SK-N-SH treated with all-trans-retinoic acid at 6 μM for 48 hours (cell line): ENCODE results near the gene MRPL58.

Experiments used
- ATAC-seq: fragments of 200-7000 bp; cut with Tn5 transposase; 3 replicates; pipeline ENCODE4 v1.9.1; 2020; ENCODE audit warnings: mild to moderate bottlenecking, moderate library complexity
- ARNTL ChIP-seq: fragments of 450-650 bp; formaldehyde crosslinking; IDR thresholded peaks from 2 replicates; pipeline ENCODE4 v1.5.0; 2020; ENCODE audit warnings: low read depth, mild to moderate bottlenecking, moderate library complexity, borderline replicate concordance
- BACH2 ChIP-seq: fragments of 250-450 bp; sonication (Bioruptor Pico); IDR thresholded peaks from 2 replicates; pipeline ENCODE4 v1.9.0; 2021; ENCODE audit warnings: mild to moderate bottlenecking, borderline replicate concordance
- CREB5 ChIP-seq: fragments of 250-450 bp; sonication (Bioruptor Pico); IDR thresholded peaks from 2 replicates; pipeline ENCODE4 v1.5.1; 2020; ENCODE audit warnings: low read depth, mild to moderate bottlenecking, moderate library complexity
- CSDC2 ChIP-seq: fragments of 250-450 bp; sonication (Bioruptor Pico); IDR thresholded peaks from 2 replicates; pipeline ENCODE4 v1.5.0; 2020; ENCODE audit warnings: mild to moderate bottlenecking, moderate library complexity
- GLIS3 ChIP-seq: fragments of 250-450 bp; sonication (Bioruptor Pico); IDR thresholded peaks from 2 replicates; pipeline ENCODE4 v1.5.0; 2020; ENCODE audit warnings: mild to moderate bottlenecking, moderate library complexity
- ISL1 ChIP-seq: fragments of 250-450 bp; sonication (Bioruptor Pico); IDR thresholded peaks from 2 replicates; pipeline ENCODE4 v2.1.2; 2022; ENCODE audit warnings: mild to moderate bottlenecking, moderate library complexity
- OSR1 ChIP-seq: fragments of 250-450 bp; sonication (Bioruptor Pico); IDR thresholded peaks from 2 replicates; pipeline ENCODE4 v1.8.0; 2022; ENCODE audit warnings: moderate library complexity, mild to moderate bottlenecking, inconsistent platforms
- PATZ1 ChIP-seq: fragments of 250-450 bp; sonication (Bioruptor Pico); IDR thresholded peaks from 2 replicates; pipeline ENCODE4 v1.8.0; 2020; ENCODE audit warnings: mild to moderate bottlenecking, moderate library complexity, borderline replicate concordance
- POU6F1 ChIP-seq: fragments of 250-450 bp; sonication (Bioruptor Pico); IDR thresholded peaks from 2 replicates; pipeline ENCODE4 v1.8.0; 2021; ENCODE audit warnings: low read depth, mild to moderate bottlenecking, moderate library complexity, borderline replicate concordance
- PPARA ChIP-seq: fragments of 250-450 bp; sonication (Bioruptor Pico); IDR thresholded peaks from 2 replicates; pipeline ENCODE4 v1.5.0; 2020; ENCODE audit warnings: mild to moderate bottlenecking, borderline replicate concordance
- RARB ChIP-seq: fragments of 250-450 bp; sonication (Bioruptor Pico); IDR thresholded peaks from 2 replicates; pipeline ENCODE4 v1.8.0; 2021; ENCODE audit warnings: mild to moderate bottlenecking, moderate library complexity
- SNAI2 ChIP-seq: fragments of 250-450 bp; sonication (Bioruptor Pico); IDR thresholded peaks from 2 replicates; pipeline ENCODE4 v1.5.0; 2020; ENCODE audit warnings: mild to moderate bottlenecking, moderate library complexity
- TCF4 ChIP-seq: fragments of 250-450 bp; sonication (Bioruptor Pico); IDR thresholded peaks from 2 replicates; pipeline ENCODE4 v1.8.0; 2021; ENCODE audit warnings: mild to moderate bottlenecking, moderate library complexity, borderline replicate concordance
- TOX ChIP-seq: fragments of 250-450 bp; sonication (Bioruptor Pico); IDR thresholded peaks from 2 replicates; pipeline ENCODE4 v1.8.0; 2021; ENCODE audit warnings: mild to moderate bottlenecking, moderate library complexity, borderline replicate concordance
- TSHZ2 ChIP-seq: fragments of 250-450 bp; sonication (Bioruptor Pico); IDR thresholded peaks from 2 replicates; pipeline ENCODE4 v1.5.0; 2020; ENCODE audit warnings: mild to moderate bottlenecking, moderate library complexity
- ZFP3 ChIP-seq: fragments of 250-450 bp; sonication (Bioruptor Pico); IDR thresholded peaks from 2 replicates; pipeline ENCODE4 v1.5.0; 2020; ENCODE audit warnings: mild to moderate bottlenecking, moderate library complexity
- ZFP30 ChIP-seq: fragments of 450-650 bp; formaldehyde crosslinking; IDR thresholded peaks from 2 replicates; pipeline ENCODE4 v1.5.0; 2022; ENCODE audit warnings: mild to moderate bottlenecking, moderate library complexity
- ZNF565 ChIP-seq: fragments of 450-650 bp; formaldehyde crosslinking; conservative IDR thresholded peaks from 2 replicates; pipeline ENCODE4 v1.5.0; 2020; ENCODE audit warnings: low read depth, mild to moderate bottlenecking, moderate library complexity
- ZNF70 ChIP-seq: fragments of 450-650 bp; formaldehyde crosslinking; IDR thresholded peaks from 2 replicates; pipeline ENCODE4 v1.5.0; 2020; ENCODE audit warnings: mild to moderate bottlenecking, moderate library complexity

The MRPL58 gene

GRCh38 chr17:75046407-75047289 lies 34.2 kb downstream of the MRPL58 start, which contains the start of the genes ATP5PD and KCTD2 (continued):
- peak; percentile 98 for TF ChIP-seq PATZ1 (CRISPR knock-in tag)
- TF ChIP-seq, all 23 proteins: peak for 3

- no peak for TF ChIP-seq ZFP30 (CRISPR knock-in tag)
- TF ChIP-seq ZNF565 (CRISPR knock-in tag): no peak
- no peak for TF ChIP-seq CREB5 (CRISPR knock-in tag)
- TF ChIP-seq OSR1 (CRISPR knock-in tag): no peak
- TF ChIP-seq POU6F1: no peak
- no peak for TF ChIP-seq TCF4
- TF ChIP-seq CSDC2 (CRISPR knock-in tag): no peak
- TF ChIP-seq TOX (CRISPR knock-in tag): no peak
- ATAC-seq: no peak
Measured at GRCh38 chr17:75047398-75048098, 35.1 kb downstream of the MRPL58 start.

- TF ChIP-seq TCF4: no peak
- TF ChIP-seq PATZ1 (CRISPR knock-in tag): no peak
- no peak for TF ChIP-seq CSDC2 (CRISPR knock-in tag)
- no peak for TF ChIP-seq BACH2 (CRISPR knock-in tag)
- no peak for TF ChIP-seq SNAI2 (CRISPR knock-in tag)
- no peak for TF ChIP-seq ZFP3 (CRISPR knock-in tag)
- ATAC-seq: no peak
Measured at GRCh38 chr17:75048249-75048878, 35.9 kb downstream of the MRPL58 start.

- no peak for ATAC-seq
- no peak for TF ChIP-seq ISL1 (CRISPR knock-in tag)
- TF ChIP-seq PATZ1 (CRISPR knock-in tag): no peak
- TF ChIP-seq PPARA (CRISPR knock-in tag): no peak
- no peak for TF ChIP-seq RARB (CRISPR knock-in tag)
- TF ChIP-seq SNAI2 (CRISPR knock-in tag): no peak
- no peak for TF ChIP-seq ZNF565 (CRISPR knock-in tag)
- no peak for TF ChIP-seq BACH2 (CRISPR knock-in tag)
- no peak for TF ChIP-seq CSDC2 (CRISPR knock-in tag)
- no peak for TF ChIP-seq TCF4
- TF ChIP-seq GLIS3 (CRISPR knock-in tag): no peak
- no peak for TF ChIP-seq ZNF70 (CRISPR knock-in tag)
- TF ChIP-seq ARNTL (CRISPR knock-in tag): no peak
- TF ChIP-seq TSHZ2 (CRISPR knock-in tag): no peak
- TF ChIP-seq, all 23 proteins: peak for 0
Measured at GRCh38 chr17:75049057-75049456, 36.6 kb downstream of the MRPL58 start.
